ENCODE data around the gene LRRC8E. TPM values are rescaled to one million over a fixed set of nuclear protein-coding genes. Genes with fewer than 3 reads are reported as not detected.

LRRC8E gene
- total RNA-seq, 1 donor = 6.0 TPM

- no peak overlapping the region for H3K4me3 ChIP-seq (ENCODE audit: low read depth, low read length)
- TF ChIP-seq CTCF (IDR thresholded peaks at IDR 0.05; ENCODE audit: insufficient read depth, low read depth, low read length) = no peak
- no peak for DNase-seq (ENCODE audit: low read depth)
These were observed 43.9 kb upstream of the LRRC8E start for GRCh38 chr19:7844405-7844804.

- TF ChIP-seq CTCF (IDR thresholded peaks at IDR 0.05; ENCODE audit: insufficient read depth, low read depth, low read length) = no peak
- no peak overlapping the region for H3K4me3 ChIP-seq (ENCODE audit: low read depth, low read length)
- DNase-seq (ENCODE audit: low read depth) = no peak
These were observed 43.4 kb upstream of the LRRC8E start for GRCh38 chr19:7844951-7845350.

- no peak for TF ChIP-seq CTCF (IDR thresholded peaks at IDR 0.05; ENCODE audit: insufficient read depth, low read depth, low read length)
- no peak for DNase-seq (ENCODE audit: low read depth)
- no peak overlapping the region for H3K4me3 ChIP-seq (ENCODE audit: low read depth, low read length)
These were observed 42.7 kb upstream of the LRRC8E start for GRCh38 chr19:7845390-7846154.

GRCh38 chr19:7846155-7846646, 42.1 kb upstream of the LRRC8E start:
- H3K4me3 ChIP-seq (ENCODE audit: low read depth, low read length) = no peak overlapping the region
- no peak for DNase-seq (ENCODE audit: low read depth)
- no peak for TF ChIP-seq CTCF (IDR thresholded peaks at IDR 0.05; ENCODE audit: insufficient read depth, low read depth, low read length)

GRCh38 chr19:7847664-7848063, 40.6 kb upstream of the LRRC8E start:
- TF ChIP-seq CTCF (IDR thresholded peaks at IDR 0.05; ENCODE audit: insufficient read depth, low read depth, low read length) = no peak
- H3K4me3 ChIP-seq (ENCODE audit: low read depth, low read length) = no peak overlapping the region
- DNase-seq (ENCODE audit: low read depth) = no peak

GRCh38 chr19:7848779-7849457, 39.4 kb upstream of the LRRC8E start:
- no peak for TF ChIP-seq CTCF (IDR thresholded peaks at IDR 0.05; ENCODE audit: insufficient read depth, low read depth, low read length)
- no peak overlapping the region for H3K4me3 ChIP-seq (ENCODE audit: low read depth, low read length)
- no peak for DNase-seq (ENCODE audit: low read depth)

All from fibroblast of villous mesenchyme (primary cell).